MCF 10A (cell line): Measurements from ENCODE around the gene LBP. TPM values are rescaled to one million over a fixed set of nuclear protein-coding genes. Genes with fewer than 3 reads are reported as not detected.

Experiments
- BruUV-seq: library from RNA; stranded (reverse); fragments of 400-500 nt; replicated peaks from 2 replicates; lab custom pipeline; 2021; lab: Mats Ljungman, UMichigan
- CTCF ChIA-PET: fragments of 300-600 bp; sonication (Branson Sonifier 250); formaldehyde crosslinking; extraction: SDS; loops from one replicate; lab custom pipeline; 2021; ENCODE audit warnings: antibody characterized with exemption, inconsistent platforms; lab: Yijun Ruan, JAX
- POLR2A ChIA-PET: fragments of 300-600, 350-650 bp; sonication (Branson Sonifier 250); formaldehyde crosslinking; extraction: SDS; loops from one replicate; lab custom pipeline; 2020; ENCODE audit warnings: antibody characterized with exemption, inconsistent platforms; lab: Yijun Ruan, JAX
- DNase-seq: peaks from one replicate; pipeline ENCODE4 v3.0.0-alpha.2; 2018; ENCODE audit not compliant: unreplicated experiment
- H3K27ac Mint-ChIP-seq: one replicate; pipeline ENCODE4 v1.8.0; 2022; ENCODE audit warnings: mild to moderate bottlenecking, low read depth, mixed read lengths; ENCODE audit not compliant: unreplicated experiment
- H3K27me3 Mint-ChIP-seq: one replicate; pipeline ENCODE4 v1.8.0; 2022; ENCODE audit warnings: mixed read lengths; ENCODE audit not compliant: insufficient read depth, unreplicated experiment
- H3K36me3 Mint-ChIP-seq: one replicate; pipeline ENCODE4 v1.8.0; 2022; ENCODE audit warnings: mild to moderate bottlenecking, moderate library complexity, mixed read lengths; ENCODE audit not compliant: insufficient read depth, unreplicated experiment
- H3K4me1 Mint-ChIP-seq: one replicate; pipeline ENCODE4 v1.8.0; 2022; ENCODE audit warnings: mixed read lengths; ENCODE audit not compliant: insufficient read depth, unreplicated experiment
- H3K4me3 Mint-ChIP-seq: one replicate; pipeline ENCODE4 v1.8.0; 2022; ENCODE audit warnings: mild to moderate bottlenecking, moderate library complexity, mixed read lengths; ENCODE audit not compliant: unreplicated experiment
- H3K9me3 Mint-ChIP-seq: one replicate; pipeline ENCODE4 v1.8.0; 2022; ENCODE audit warnings: mixed read lengths; ENCODE audit not compliant: unreplicated experiment
- CTCF ChIP-seq: fragments of 200-600 bp; IDR thresholded peaks from one replicate; pipeline ENCODE4 v1.8.0; 2022; ENCODE audit warnings: antibody characterized with exemption, mild to moderate bottlenecking; ENCODE audit not compliant: unreplicated experiment
- intact Hi-C: fragments of 100-400 bp; cut with micrococcal nuclease; formaldehyde crosslinking; loops from 2 replicates; pipeline ENCODE4 v1.14.1; 2022
- total RNA-seq: library from RNA; stranded (reverse); gene quantifications from 2 replicates; pipeline ENCODE4 v1.2.3, GENCODE V29; 2022

The LBP gene
- total RNA-seq, 1 experiment from 2014 or later: not detected

GRCh38 chr20:38363004-38363747 lies 16.9 kb downstream of the LBP start:
- POLR2A ChIA-PET: interaction anchor here (1.1 kb wide), 1 partner anchor 9 kb away, joined by 3 read pairs; no protein-coding TSS in a partner anchor
- no peak overlapping the region for H3K4me3 Mint-ChIP-seq
- no TSS peak for BruUV-seq
- DNase-seq: no peak
- no peak for TF ChIP-seq CTCF
- intact Hi-C loops: no loop called here
- H3K36me3 Mint-ChIP-seq: no peaks in the 10 kb centered on the region
- H3K9me3 Mint-ChIP-seq: no peaks in the 10 kb centered on the region
- no peaks in the 10 kb centered on the region for H3K27me3 Mint-ChIP-seq
- CTCF ChIA-PET: interaction anchor here (0.7 to 1.5 kb wide), 6 partner anchors 9 to 290 kb away, joined by 3 to 6 read pairs (median 4); no protein-coding TSS in a partner anchor
- no peak overlapping the region for H3K27ac Mint-ChIP-seq
- H3K4me1 Mint-ChIP-seq: no peaks in the 10 kb centered on the region

- Mint-ChIP-seq H3K36me3 (no peaks in the 10 kb centered on the region), H3K27ac (no peak overlapping the region), H3K9me3 (no peaks in the 10 kb centered on the region), H3K4me3 (no peak overlapping the region), H3K4me1 (no peaks in the 10 kb centered on the region), H3K27me3 (peaks cover 36% of the 10 kb centered on the region)
- CTCF ChIA-PET: interaction anchor here (1.0 to 2.6 kb wide), 3 partner anchors 12 to 148 kb away, joined by 3 to 18 read pairs (median 3); no protein-coding TSS in a partner anchor
- BruUV-seq: no TSS peak
- TF ChIP-seq CTCF: no peak
- no peak for DNase-seq
- intact Hi-C loops: no loop called here
- POLR2A ChIA-PET: interaction anchor here (0.7 to 0.9 kb wide), 2 partner anchors 14 to 75 kb away, joined by 3 read pairs; no protein-coding TSS in a partner anchor
Observed at GRCh38 chr20:38369389-38369788, 23.1 kb downstream of the LBP start.

- intact Hi-C loops: no loop called here
- Mint-ChIP-seq H3K4me3 (no peak overlapping the region), H3K27ac (no peak overlapping the region), H3K36me3 (no peaks in the 10 kb centered on the region), H3K9me3 (no peaks in the 10 kb centered on the region), H3K4me1 (no peaks in the 10 kb centered on the region), H3K27me3 (peaks cover 49% of the 10 kb centered on the region)
- CTCF ChIA-PET: interaction anchor here (1.0 to 1.2 kb wide), 4 partner anchors 15 to 150 kb away, joined by 3 to 4 read pairs (median 4); no protein-coding TSS in a partner anchor
- BruUV-seq: no TSS peak
- DNase-seq: no peak
- TF ChIP-seq CTCF: no peak
- POLR2A ChIA-PET: interaction anchor here (0.7 to 1.6 kb wide), 4 partner anchors 9 to 32 kb away, joined by 3 to 5 read pairs (median 3); no protein-coding TSS in a partner anchor
Observed at GRCh38 chr20:38372806-38373205, 26.5 kb downstream of the LBP start.

GRCh38 chr20:38373231-38373867 lies 27.1 kb downstream of the LBP start:
- no peaks in the 10 kb centered on the region for H3K9me3 Mint-ChIP-seq
- no peak overlapping the region for H3K4me3 Mint-ChIP-seq
- POLR2A ChIA-PET: interaction anchor here (1.1 kb wide), 1 partner anchor 9 kb away, joined by 5 read pairs; no protein-coding TSS in a partner anchor
- intact Hi-C loops: no loop called here
- H3K27me3 Mint-ChIP-seq: peaks cover 49% of the 10 kb centered on the region
- no peak for DNase-seq
- no peaks in the 10 kb centered on the region for H3K4me1 Mint-ChIP-seq
- TF ChIP-seq CTCF: no peak
- H3K36me3 Mint-ChIP-seq: no peaks in the 10 kb centered on the region
- H3K27ac Mint-ChIP-seq: no peak overlapping the region
- CTCF ChIA-PET: interaction anchor here (0.6 to 1.2 kb wide), 4 partner anchors 17 to 150 kb away, joined by 3 to 4 read pairs (median 4); no protein-coding TSS in a partner anchor
- no TSS peak for BruUV-seq
